GM23338 (cell line): ENCODE results near the gene ZBTB25. TPM values are rescaled to one million over a fixed set of nuclear protein-coding genes. Genes with fewer than 3 reads are reported as not detected.

Source experiments
- ATAC-seq: fragments of 200-7000 bp; cut with Tn5 transposase; 3 replicates; pipeline ENCODE4 v1.9.1; 2020
- DNase-seq: peaks from one replicate; pipeline ENCODE4 v3.0.0-alpha.2; 2015; ENCODE audit warnings: low spot score
- H2AFZ ChIP-seq: fragments of 200-600 bp; sonication (generic); 2 replicates; pipeline ENCODE4 v1.8.0; 2016; ENCODE audit warnings: antibody characterized with exemption, mild to moderate bottlenecking, moderate library complexity
- H3F3A ChIP-seq: fragments of 200-600 bp; sonication (generic); replicated peaks from 2 replicates; pipeline ENCODE4 v1.8.0; 2017; ENCODE audit warnings: antibody characterized with exemption, mixed run types, low read depth
- H3K27ac ChIP-seq: fragments of 200-600 bp; sonication (generic); 2 replicates; pipeline ENCODE4 v1.6.1; 2016; ENCODE audit warnings: low read depth
- H3K27me3 ChIP-seq: fragments of 200-600 bp; sonication (generic); 2 replicates; pipeline ENCODE4 v1.8.0; 2016; ENCODE audit warnings: mild to moderate bottlenecking, mixed run types, moderate library complexity; ENCODE audit not compliant: insufficient read depth
- H3K36me3 ChIP-seq: fragments of 200-600 bp; sonication (generic); 2 replicates; pipeline ENCODE4 v1.8.0; 2016; ENCODE audit warnings: mild to moderate bottlenecking; ENCODE audit not compliant: insufficient read depth
- H3K4me1 ChIP-seq: fragments of 200-600 bp; sonication (generic); 2 replicates; pipeline ENCODE4 v1.8.0; 2016; ENCODE audit warnings: mild to moderate bottlenecking, moderate library complexity; ENCODE audit not compliant: insufficient read depth
- H3K4me2 ChIP-seq: fragments of 200-600 bp; sonication (generic); 2 replicates; pipeline ENCODE4 v1.7.1; 2017; ENCODE audit warnings: mixed run types
- H3K4me3 ChIP-seq: fragments of 200-600 bp; sonication (generic); 2 replicates; pipeline ENCODE4 v1.6.1; 2016; ENCODE audit warnings: mixed run types
- H3K79me2 ChIP-seq: fragments of 200-600 bp; sonication (generic); replicated peaks from 2 replicates; pipeline ENCODE4 v1.8.0; 2017; ENCODE audit warnings: mild to moderate bottlenecking; ENCODE audit not compliant: insufficient read depth
- H3K9me2 ChIP-seq: fragments of 200-600 bp; sonication (generic); 2 replicates; pipeline ENCODE4 v1.8.0; 2017; ENCODE audit not compliant: insufficient read depth
- H4K20me1 ChIP-seq: fragments of 200-600 bp; sonication (generic); replicated peaks from 2 replicates; pipeline ENCODE4 v1.8.0; 2017; ENCODE audit warnings: mild to moderate bottlenecking; ENCODE audit not compliant: insufficient read depth
- H3K27ac Mint-ChIP-seq: 2 replicates; pipeline ENCODE4 v1.8.0; 2020; ENCODE audit warnings: inconsistent platforms, mild to moderate bottlenecking, moderate library complexity, mixed read lengths
- H3K27me3 Mint-ChIP-seq: 3 replicates; pipeline ENCODE4 v1.8.0; 2022; ENCODE audit warnings: low read depth, mild to moderate bottlenecking, moderate library complexity, mixed read lengths, inconsistent platforms; ENCODE audit not compliant: insufficient read depth, poor library complexity
- H3K36me3 Mint-ChIP-seq: 3 replicates; pipeline ENCODE4 v1.8.0; 2021; ENCODE audit warnings: low read depth, mild to moderate bottlenecking, inconsistent platforms, moderate library complexity, mixed read lengths
- H3K4me1 Mint-ChIP-seq: 3 replicates; pipeline ENCODE4 v1.8.0; 2020; ENCODE audit warnings: mild to moderate bottlenecking, inconsistent platforms, mixed read lengths
- H3K4me3 Mint-ChIP-seq: 3 replicates; pipeline ENCODE4 v1.8.0; 2021; ENCODE audit warnings: moderate library complexity, mild to moderate bottlenecking, inconsistent platforms, mixed read lengths
- H3K9me3 Mint-ChIP-seq: 3 replicates; pipeline ENCODE4 v1.8.0; 2020; ENCODE audit warnings: moderate library complexity, mild to moderate bottlenecking, inconsistent platforms, mixed read lengths
- CREB1 ChIP-seq: fragments of 250-450 bp; sonication (Bioruptor Pico); IDR thresholded peaks from 2 replicates; pipeline ENCODE4 v1.5.0; 2020; ENCODE audit warnings: low read depth, mild to moderate bottlenecking, moderate library complexity
- ETS1 ChIP-seq: IDR thresholded peaks from 2 replicates; pipeline ENCODE4 v1.6.1; 2016; ENCODE audit warnings: antibody characterized with exemption
- EZH2 ChIP-seq: fragments of 200-600 bp; sonication (generic); IDR thresholded peaks from one replicate; pipeline ENCODE4 v1.8.0; 2017; ENCODE audit warnings: antibody characterized with exemption, mild to moderate bottlenecking, low read depth; ENCODE audit not compliant: unreplicated experiment
- EZH2phosphoT487 ChIP-seq: fragments of 200-600 bp; sonication (generic); IDR thresholded peaks from one replicate; pipeline ENCODE4 v1.8.1; 2018; ENCODE audit warnings: antibody characterized with exemption; ENCODE audit not compliant: unreplicated experiment
- JUNB ChIP-seq: IDR thresholded peaks from one replicate; pipeline ENCODE4 v1.6.1; 2016; ENCODE audit warnings: antibody characterized with exemption; ENCODE audit not compliant: unreplicated experiment
- NANOG ChIP-seq: IDR thresholded peaks from 2 replicates; pipeline ENCODE4 v1.6.1; 2016; ENCODE audit warnings: antibody characterized with exemption, borderline replicate concordance
- POLR2AphosphoS5 ChIP-seq: IDR thresholded peaks from 2 replicates; pipeline ENCODE4 v1.6.1; 2016; ENCODE audit warnings: antibody characterized with exemption, low read depth
- STAT1 ChIP-seq: IDR thresholded peaks from one replicate; pipeline ENCODE4 v1.6.1; 2016; ENCODE audit warnings: antibody characterized with exemption; ENCODE audit not compliant: unreplicated experiment
- ZNF114 ChIP-seq: fragments of 250-450 bp; sonication (Bioruptor Pico); IDR thresholded peaks from 2 replicates; pipeline ENCODE4 v1.5.0; 2020; ENCODE audit warnings: mild to moderate bottlenecking, moderate library complexity
- ZNF331 ChIP-seq: fragments of 250-450 bp; sonication (Bioruptor Pico); IDR thresholded peaks from 2 replicates; pipeline ENCODE4 v1.5.0; 2020; ENCODE audit warnings: low read depth, mild to moderate bottlenecking, moderate library complexity
- ZNF462 ChIP-seq: fragments of 250-450 bp; sonication (Bioruptor Pico); IDR thresholded peaks from 2 replicates; pipeline ENCODE4 v1.5.0; 2020; ENCODE audit warnings: mild to moderate bottlenecking, moderate library complexity
- polyA plus RNA-seq: library from polyadenylated mRNA; unstranded; fragments of >200 nt; fragmentation: Nextera tagmentation; extraction: Ambion mirVana; gene quantifications from 2 replicates; pipeline ENCODE4 v1.2.1, GENCODE V29; 2016
- total RNA-seq: library from RNA; depleted of rRNA; stranded (reverse); fragments of >200 nt; shearing (Covaris generic); gene quantifications from 2 replicates; pipeline ENCODE4 v1.2.3, GENCODE V29; 2014

The ZBTB25 gene
- total and polyA plus RNA-seq, 2 experiments from 2014 or later = 5.8 to 8.0 TPM

DNA sequence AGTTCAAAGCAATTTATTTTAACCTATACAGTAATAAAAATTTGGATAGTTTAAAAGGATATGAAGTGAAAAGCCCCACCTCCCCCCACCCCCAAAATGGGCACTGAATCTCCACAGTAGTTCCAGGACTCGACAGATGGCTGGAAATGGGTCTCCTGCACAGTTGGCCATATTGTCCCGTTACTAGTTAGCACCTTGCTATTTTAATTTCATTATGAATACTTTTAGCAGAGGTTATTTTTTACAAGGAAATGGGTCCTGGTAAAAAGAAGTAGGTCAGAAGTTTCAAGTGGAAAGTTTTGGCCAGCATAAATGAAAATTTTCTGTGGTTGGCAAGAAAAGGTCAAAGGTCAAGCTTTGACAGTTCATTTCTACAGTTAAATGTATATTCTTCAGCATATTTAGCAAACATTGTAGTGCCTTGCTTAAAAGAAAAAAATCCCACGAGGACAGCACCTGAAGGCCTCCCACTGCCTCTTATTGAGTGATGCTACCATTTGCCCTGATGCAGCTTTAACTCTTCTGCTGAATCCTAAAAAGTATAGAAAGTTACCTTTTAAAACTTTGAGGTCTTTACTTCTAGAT is 87.2 kb downstream of the ZBTB25 start:
- TF ChIP-seq POLR2AphosphoS5 (no peak), ZNF114 (CRISPR knock-in tag) (no peak), EZH2phosphoT487 (no peak), ZNF331 (no peak), ETS1 (no peak), EZH2 (no peak)
- no peaks in the 10 kb centered on the region for H3K4me1 ChIP-seq
- Mint-ChIP-seq H3K36me3 (peaks cover 97% of the 10 kb centered on the region), H3K4me1 (no peaks in the 10 kb centered on the region), H3K27me3 (peaks cover 2% of the 10 kb centered on the region), H3K27ac (no peak overlapping the region), H3K9me3 (no peaks in the 10 kb centered on the region), H3K4me3 (no peak overlapping the region)
- peaks cover 21% of the 10 kb centered on the region for H4K20me1 ChIP-seq
- peaks cover 19% of the 10 kb centered on the region for H3F3A ChIP-seq
- peaks cover 66% of the 10 kb centered on the region for H3K36me3 ChIP-seq
- ATAC-seq = no peak
- H3K79me2 ChIP-seq = peaks cover 7% of the 10 kb centered on the region
- no peak overlapping the region for H3K27ac ChIP-seq
- H2AFZ ChIP-seq = no peak overlapping the region
- no peak overlapping the region for H3K4me3 ChIP-seq
- H3K27me3 ChIP-seq = no peaks in the 10 kb centered on the region
- H3K9me2 ChIP-seq = no peaks in the 10 kb centered on the region
- no peak overlapping the region for H3K4me2 ChIP-seq
- no peak for DNase-seq

DNA sequence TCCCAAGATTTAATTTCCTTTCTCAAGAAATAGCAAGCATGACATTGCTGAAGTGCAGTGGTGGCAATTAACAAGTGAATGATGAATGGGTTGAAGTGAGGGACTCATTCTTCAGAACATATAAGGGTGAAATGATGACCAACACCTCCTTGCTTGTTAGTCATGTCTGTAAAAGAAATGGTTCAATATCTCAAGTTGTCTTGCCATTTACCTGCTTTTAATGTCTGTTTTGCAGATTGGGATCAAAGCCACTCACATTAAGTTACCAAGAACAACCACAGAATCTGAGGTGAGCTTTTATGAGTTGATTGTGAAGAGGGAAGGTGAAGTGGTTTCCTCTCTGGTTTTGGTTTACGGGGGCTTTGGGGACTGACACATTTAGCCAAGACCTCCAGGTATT is 91.4 kb downstream of the ZBTB25 start:
- Histone ChIP-seq H3K27me3 (no peaks in the 10 kb centered on the region), H3K9me2 (no peaks in the 10 kb centered on the region), H3K27ac (no peak overlapping the region), H3K4me2 (no peak overlapping the region), H2AFZ (no peak overlapping the region), H3F3A (peaks cover 22% of the 10 kb centered on the region), H3K79me2 (peaks cover 49% of the 10 kb centered on the region), H3K4me1 (no peaks in the 10 kb centered on the region), H3K4me3 (no peak overlapping the region), H4K20me1 (peaks cover 35% of the 10 kb centered on the region), H3K36me3 (peaks cover 32% of the 10 kb centered on the region)
- H3K4me1 Mint-ChIP-seq = peaks cover 8% of the 10 kb centered on the region; the same call in 2 of the 3 replicates
- H3K27ac Mint-ChIP-seq = no peak overlapping the region
- ATAC-seq (no peak), DNase-seq (no peak)
- H3K9me3 Mint-ChIP-seq = no peaks in the 10 kb centered on the region
- no peaks in the 10 kb centered on the region for H3K27me3 Mint-ChIP-seq
- H3K4me3 Mint-ChIP-seq = no peak overlapping the region
- peaks cover 77% of the 10 kb centered on the region for H3K36me3 Mint-ChIP-seq
- no peak for TF ChIP-seq POLR2AphosphoS5
- TF ChIP-seq STAT1 = no peak
- TF ChIP-seq ETS1 = no peak
- no peak for TF ChIP-seq NANOG
- no peak for TF ChIP-seq CREB1 (CRISPR knock-in tag)
- no peak for TF ChIP-seq EZH2
- no peak for TF ChIP-seq ZNF114 (CRISPR knock-in tag)
- no peak for TF ChIP-seq ZNF462 (CRISPR knock-in tag)
- TF ChIP-seq ZNF331 = no peak
- no peak for TF ChIP-seq EZH2phosphoT487
- no peak for TF ChIP-seq JUNB
